HepG2 (cell line): ENCODE measurements around the gene CLEC10A. TPM values are rescaled to one million over a fixed set of nuclear protein-coding genes. Genes with fewer than 3 reads are reported as not detected.
"Not testable (repeated sequence)": the region's sequence is repeated elsewhere in the genome, so short reads cannot be mapped to it uniquely, and the experiment has no call there.

Experiments used
- ATAC-seq: fragments of 200-7000 bp; cut with Tn5 transposase; 3 replicates; pipeline ENCODE4 v1.9.1; 2020; ENCODE audit warnings: mild to moderate bottlenecking, moderate library complexity
- BruUV-seq: library from RNA; stranded (reverse); fragments of 400-500 nt; replicated peaks from 2 replicates; lab custom pipeline; 2021; lab: Mats Ljungman, UMichigan
- CTCF ChIA-PET: fragments of 300-600 bp; formaldehyde crosslinking; extraction: SDS; loops from one replicate; lab custom pipeline; 2021; ENCODE audit warnings: low total read pairs, inconsistent platforms, low intra/inter-chr PET ratio; lab: Yijun Ruan, JAX
- POLR2A ChIA-PET: fragments of 350-600 bp; sonication (Branson Sonifier 250); formaldehyde crosslinking; loops from one replicate; lab custom pipeline; 2020; ENCODE audit warnings: antibody characterized with exemption, inconsistent platforms; lab: Yijun Ruan, JAX
- DNase-seq: peaks from one replicate; pipeline ENCODE4 v3.0.0-alpha.2; 2015; ENCODE audit warnings: low spot score
- FAIRE-seq: peaks from 3 replicates; lab custom pipeline; 2011; peaks lifted over from hg19 to GRCh38; lab: Jason Lieb, UNC
- H2AFZ ChIP-seq: one replicate; pipeline ENCODE4 v1.6.1; 2011; ENCODE audit warnings: low read length, inconsistent platforms
- H3K27ac ChIP-seq: fragments of 300-600 bp; 3 replicates; pipeline ENCODE4 v1.8.0; 2011; ENCODE audit warnings: mixed run types, mild to moderate bottlenecking, mixed read lengths, low read length, inconsistent platforms; ENCODE audit not compliant: insufficient read depth; ENCODE audit errors: extremely low read length
- H3K27me3 ChIP-seq, 2 experiments: fragments of 200-600 bp in 1 of 2; 2 replicates in 1 of 2; 3 replicates in 1 of 2; pipeline versions ENCODE4 v1.6.0 to v1.8.0; 2011; ENCODE audit warnings: low read length in 2 of 2, mild to moderate bottlenecking in 2 of 2, moderate library complexity in 2 of 2, inconsistent platforms in 1 of 2; ENCODE audit not compliant: insufficient read depth in 2 of 2, control insufficient read depth in 1 of 2
- H3K36me3 ChIP-seq, 2 experiments: fragments of 200-600 bp in 1 of 2; replicated peaks in 1 of 2; 2 replicates in 1 of 2; 3 replicates in 1 of 2; pipeline versions ENCODE4 v1.5.1 to v1.8.0; 2011; ENCODE audit warnings: low read length in 2 of 2, inconsistent platforms in 1 of 2; ENCODE audit not compliant: insufficient read depth in 2 of 2, control insufficient read depth in 1 of 2
- H3K4me1 ChIP-seq: 2 replicates; pipeline ENCODE4 v1.5.1; 2012; ENCODE audit warnings: low read length, inconsistent platforms; ENCODE audit not compliant: insufficient read depth
- H3K4me2 ChIP-seq: 2 replicates; pipeline ENCODE4 v1.6.0; 2011; ENCODE audit warnings: low read depth, low read length, inconsistent platforms
- H3K4me3 ChIP-seq, 3 experiments: fragments of 200-600 bp in 1 of 3; sonication (generic), shearing (Covaris generic) in 1 of 3; replicated peaks in 1 of 3; 2 replicates each; pipeline ENCODE4 v1.5.1; 2011 to 2016; ENCODE audit warnings: low read length in 3 of 3, inconsistent platforms in 2 of 3, low read depth in 2 of 3, mild to moderate bottlenecking in 2 of 3, control low read depth in 1 of 3, mixed read lengths in 1 of 3; ENCODE audit not compliant: insufficient read depth in 1 of 3
- H3K79me2 ChIP-seq: one replicate; pipeline ENCODE4 v1.6.1; 2011; ENCODE audit warnings: low read length, inconsistent platforms; ENCODE audit not compliant: insufficient read depth
- H3K9ac ChIP-seq: 2 replicates; pipeline ENCODE4 v1.6.0; 2011; ENCODE audit warnings: mild to moderate bottlenecking, low read depth, low read length, inconsistent platforms; ENCODE audit not compliant: insufficient read depth
- H3K9me3 ChIP-seq: 2 replicates; pipeline ENCODE4 v1.5.1; 2012; ENCODE audit warnings: mild to moderate bottlenecking, low read length
- H4K20me1 ChIP-seq: 2 replicates; pipeline ENCODE4 v1.6.0; 2011; ENCODE audit warnings: inconsistent platforms, mild to moderate bottlenecking, low read length, moderate library complexity; ENCODE audit not compliant: insufficient read depth
- BHLHE40 ChIP-seq: IDR thresholded peaks from 2 replicates; pipeline ENCODE4 v1.6.1; 2011; ENCODE audit warnings: low read length, improper control_type of control experiment
- NR2F2 ChIP-seq: IDR thresholded peaks from 2 replicates; pipeline ENCODE4 v1.6.1; 2012; ENCODE audit warnings: low read depth, inconsistent platforms, borderline replicate concordance
- PTBP1 ChIP-seq: fragments of 200-400 bp; formaldehyde crosslinking; IDR thresholded peaks from 2 replicates; pipeline ENCODE4 v1.6.1; 2018; ENCODE audit warnings: low read length, low read depth; ENCODE audit not compliant: poor library complexity, severe bottlenecking
- ZNF777 ChIP-seq: sonication (generic); formaldehyde crosslinking; IDR thresholded peaks from 2 replicates; pipeline ENCODE4 v1.4.0; 2020; ENCODE audit warnings: missing genetic modification reagents
- WGBS: methylation state at CpG from one replicate; pipeline ENCODE4 v1.1.6; 2017; ENCODE audit warnings: low lambda C conversion rate; 5-methylcytosine and 5-hydroxymethylcytosine counted together
- in situ Hi-C: cut with HindIII; loops from 2 replicates; pipeline ENCODE4 v1.10.0; 2017; ENCODE audit warnings: low pct_unique_long_range_greater_than_20kb; ENCODE audit not compliant: extremely low pct_ligation_motif_present
- intact Hi-C: fragments of 100-400 bp; cut with micrococcal nuclease; formaldehyde crosslinking; loops from one replicate; pipeline ENCODE4 v1.10.0; 2022; ENCODE audit not compliant: unreplicated experiment
- polyA plus RNA-seq, 8 experiments: library from polyadenylated mRNA; depleted of rRNA in 3 of 8; stranded (reverse) in 7 of 8; unstranded in 1 of 8; fragments of >200 nt; fragmentation: Illumina TruSeq in 4 of 8; extraction: Trizol in 4 of 8; gene quantifications; 2 replicates each; pipeline versions ENCODE4 v1.2.1 to v1.2.3, GENCODE V29; 2011 to 2016; ENCODE audit warnings: low read depth in 4 of 8, missing spikeins in 1 of 8, mixed read lengths in 1 of 8; ENCODE audit not compliant: insufficient read depth in 1 of 8
- total RNA-seq, 5 experiments: library from RNA; depleted of rRNA; stranded (reverse); fragments of >200 nt; fragmentation: Illumina TruSeq; extraction: Trizol; gene quantifications; 2 replicates each; pipeline ENCODE4 v1.2.3, GENCODE V29; 2016; ENCODE audit warnings: low read depth in 1 of 5
- TF ChIP-seq, protein P1 (sequence below): sonication (generic); formaldehyde crosslinking; IDR thresholded peaks from 2 replicates; pipeline ENCODE4 v1.5.0; 2020; ENCODE audit warnings: mild to moderate bottlenecking, missing genetic modification reagents

The CLEC10A gene
- total and polyA plus RNA-seq, 2 of the 13 experiments (the other 11 are each of a cell fraction or from before 2014, with no cell fraction given), result 0.33 TPM; not detected in 1

GRCh38 chr17:7122381-7122780, 42.3 kb upstream of the CLEC10A start:
- H3K9me3 ChIP-seq, result no peaks in the 10 kb centered on the region
- CTCF ChIA-PET, result no interaction called here
- no peak overlapping the region for H3K9ac ChIP-seq
- no peak overlapping the region for H2AFZ ChIP-seq
- ATAC-seq (no peak), DNase-seq (no peak), FAIRE-seq (no peak)
- no TSS peak for BruUV-seq
- no peak overlapping the region for H3K4me3 ChIP-seq
- no peak overlapping the region for H3K27ac ChIP-seq
- H3K79me2 ChIP-seq, result no peaks in the 10 kb centered on the region
- peaks cover 39% of the 10 kb centered on the region for H3K4me1 ChIP-seq
- no peaks in the 10 kb centered on the region for H3K36me3 ChIP-seq
- no peaks in the 10 kb centered on the region for H3K27me3 ChIP-seq
- WGBS, result 79% methylated on average over 4 of the region's 4 CpGs
- in situ Hi-C loops (no loop called here), intact Hi-C loops (no loop called here)
- H4K20me1 ChIP-seq, result no peaks in the 10 kb centered on the region
- POLR2A ChIA-PET, result no interaction called here
- H3K4me2 ChIP-seq, result no peak overlapping the region
- TF ChIP-seq PTBP1, result no peak
- no peak for TF ChIP-seq ZNF777 (CRISPR knock-in tag)
- no peak for TF ChIP-seq NR2F2
- TF ChIP-seq, protein P1, sequence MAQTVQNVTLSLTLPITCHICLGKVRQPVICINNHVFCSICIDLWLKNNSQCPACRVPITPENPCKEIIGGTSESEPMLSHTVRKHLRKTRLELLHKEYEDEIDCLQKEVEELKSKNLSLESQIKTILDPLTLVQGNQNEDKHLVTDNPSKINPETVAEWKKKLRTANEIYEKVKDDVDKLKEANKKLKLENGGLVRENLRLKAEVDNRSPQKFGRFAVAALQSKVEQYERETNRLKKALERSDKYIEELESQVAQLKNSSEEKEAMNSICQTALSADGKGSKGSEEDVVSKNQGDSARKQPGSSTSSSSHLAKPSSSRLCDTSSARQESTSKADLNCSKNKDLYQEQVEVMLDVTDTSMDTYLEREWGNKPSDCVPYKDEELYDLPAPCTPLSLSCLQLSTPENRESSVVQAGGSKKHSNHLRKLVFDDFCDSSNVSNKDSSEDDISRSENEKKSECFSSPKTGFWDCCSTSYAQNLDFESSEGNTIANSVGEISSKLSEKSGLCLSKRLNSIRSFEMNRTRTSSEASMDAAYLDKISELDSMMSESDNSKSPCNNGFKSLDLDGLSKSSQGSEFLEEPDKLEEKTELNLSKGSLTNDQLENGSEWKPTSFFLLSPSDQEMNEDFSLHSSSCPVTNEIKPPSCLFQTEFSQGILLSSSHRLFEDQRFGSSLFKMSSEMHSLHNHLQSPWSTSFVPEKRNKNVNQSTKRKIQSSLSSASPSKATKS (CRISPR knock-in tag), result no peak
- no peak for TF ChIP-seq BHLHE40

- H3K79me2 ChIP-seq, BruUV-seq, CTCF ChIA-PET, intact Hi-C loops, H3K27ac ChIP-seq, H3K9ac ChIP-seq, FAIRE-seq, DNase-seq, ATAC-seq, H3K36me3 ChIP-seq, H3K9me3 ChIP-seq, H3K4me2 ChIP-seq, H3K27me3 ChIP-seq, POLR2A ChIA-PET, H3K4me3 ChIP-seq, in situ Hi-C loops, H2AFZ ChIP-seq, H4K20me1 ChIP-seq: not testable (repeated sequence)
- H3K4me1 ChIP-seq, result peaks cover 56% of the 10 kb centered on the region
- 94% methylated on average over 12 of the region's 12 CpGs for whole genome bisulfite sequencing
Measured at GRCh38 chr17:7120635-7121034, 40.6 kb upstream of the CLEC10A start.
